Endothelial cell of umbilical vein (primary cell): ENCODE results near the gene C17orf114.

Source experiments
- BruUV-seq: library from RNA; stranded (reverse); fragments of 400-500 nt; replicated peaks from 2 replicates; lab custom pipeline; 2021; lab: Mats Ljungman, UMichigan
- CTCF ChIA-PET: fragments of 300-600, 350-600 bp; sonication (Branson Sonifier 250); formaldehyde crosslinking; loops from one replicate; lab custom pipeline; 2021; ENCODE audit warnings: antibody characterized with exemption, inconsistent platforms; lab: Charles Lee
- POLR2A ChIA-PET: fragments of 300-600, 350-600 bp; sonication (Branson Sonifier 250); formaldehyde crosslinking; loops from one replicate; lab custom pipeline; 2021; ENCODE audit warnings: antibody characterized with exemption, inconsistent platforms; lab: Charles Lee
- DNase-seq: peaks from one replicate; pipeline ENCODE4 v3.0.0-alpha.2; 2011; ENCODE audit warnings: low read depth, low spot score
- FAIRE-seq: peaks from 2 replicates; lab custom pipeline; 2011; peaks lifted over from hg19 to GRCh38; lab: Jason Lieb, UNC
- H2AFZ ChIP-seq: 2 replicates; pipeline ENCODE4 v1.6.0; 2012; ENCODE audit warnings: low read depth, low read length, control low read depth, inconsistent platforms
- H3K27ac ChIP-seq: 2 replicates; pipeline ENCODE4 v1.5.1; 2011; ENCODE audit warnings: low read depth, mild to moderate bottlenecking, control low read depth, low read length, moderate library complexity; ENCODE audit not compliant: insufficient read depth
- H3K27me3 ChIP-seq, 2 experiments: 2 replicates each; pipeline versions ENCODE4 v1.6.0 to v1.6.1; 2011; ENCODE audit warnings: low read length in 2 of 2, mixed read lengths in 1 of 2; ENCODE audit not compliant: control insufficient read depth in 2 of 2, insufficient read depth in 2 of 2
- H3K36me3 ChIP-seq, 2 experiments: 2 replicates in 1 of 2; 3 replicates in 1 of 2; pipeline ENCODE4 v1.5.1; 2011; ENCODE audit warnings: low read length in 2 of 2, mild to moderate bottlenecking in 1 of 2, moderate library complexity in 1 of 2; ENCODE audit not compliant: control insufficient read depth in 2 of 2, insufficient read depth in 2 of 2; ENCODE audit errors: extremely low read depth in 1 of 2
- H3K4me1 ChIP-seq: 3 replicates; pipeline ENCODE4 v1.5.1; 2011; ENCODE audit warnings: mild to moderate bottlenecking, low read length; ENCODE audit not compliant: control insufficient read depth, insufficient read depth; ENCODE audit errors: extremely low read depth
- H3K4me2 ChIP-seq: 2 replicates; pipeline ENCODE4 v1.6.1; 2011; ENCODE audit warnings: low read length, control low read depth, mixed read lengths; ENCODE audit not compliant: insufficient read depth
- H3K4me3 ChIP-seq, 3 experiments: fragments of 200-600 bp in 1 of 3; sonication (generic), shearing (Covaris generic) in 1 of 3; replicated peaks in 1 of 3; 2 replicates each; pipeline ENCODE4 v1.5.1; 2011 to 2016; ENCODE audit warnings: control low read depth in 3 of 3, low read length in 3 of 3, mild to moderate bottlenecking in 2 of 3, inconsistent platforms in 1 of 3, low read depth in 1 of 3, moderate library complexity in 1 of 3; ENCODE audit not compliant: insufficient read depth in 1 of 3
- H3K79me2 ChIP-seq: 2 replicates; pipeline ENCODE4 v1.6.0; 2012; ENCODE audit warnings: low read length, inconsistent platforms; ENCODE audit not compliant: control insufficient read depth, insufficient read depth
- H3K9ac ChIP-seq: replicated peaks from 2 replicates; pipeline ENCODE3; 2011; ENCODE audit warnings: low read length, control low read depth; ENCODE audit not compliant: insufficient read depth; ENCODE audit errors: extremely low read depth
- H3K9me1 ChIP-seq: replicated peaks from 3 replicates; pipeline ENCODE4 v1.6.0; 2011; ENCODE audit warnings: mild to moderate bottlenecking, low read length; ENCODE audit not compliant: control insufficient read depth, insufficient read depth; ENCODE audit errors: extremely low read depth
- H3K9me3 ChIP-seq: replicated peaks from 2 replicates; pipeline ENCODE4 v1.5.1; 2012; ENCODE audit warnings: low read length, inconsistent platforms; ENCODE audit not compliant: control insufficient read depth, insufficient read depth
- H4K20me1 ChIP-seq: replicated peaks from 2 replicates; pipeline ENCODE3; 2011; ENCODE audit warnings: mild to moderate bottlenecking, low read length; ENCODE audit not compliant: control insufficient read depth, insufficient read depth; ENCODE audit errors: extremely low read depth
- EZH2 ChIP-seq: IDR thresholded peaks from 2 replicates; pipeline ENCODE4 v1.6.1; 2012; ENCODE audit warnings: borderline replicate concordance, low read depth, mild to moderate bottlenecking, moderate library complexity, low read length, inconsistent platforms; ENCODE audit not compliant: severe bottlenecking
- FOS ChIP-seq: IDR thresholded peaks from 2 replicates; pipeline ENCODE4 v1.6.1; 2011; ENCODE audit warnings: mild to moderate bottlenecking, low read length, moderate library complexity, borderline replicate concordance; ENCODE audit not compliant: insufficient read depth
- GATA2 ChIP-seq: IDR thresholded peaks from 2 replicates; pipeline ENCODE4 v1.7.0; 2011; ENCODE audit warnings: low read depth, mild to moderate bottlenecking, moderate library complexity, mixed read lengths, low read length; ENCODE audit not compliant: insufficient read length, insufficient read depth
- MYC ChIP-seq: IDR thresholded peaks from one replicate; pipeline ENCODE4 v1.6.1; 2011; ENCODE audit warnings: mild to moderate bottlenecking, low read depth, low read length
- POLR2A ChIP-seq: IDR thresholded peaks from 2 replicates; pipeline ENCODE4 v1.6.1; 2012; ENCODE audit warnings: low read depth, mild to moderate bottlenecking, control low read depth, low read length
- dilution Hi-C: fragments of 300-500 bp; cut with MboI; formaldehyde crosslinking; loops from one replicate; pipeline ENCODE4 v1.15.0; 2019; ENCODE audit warnings: low sequenced_read_pairs; ENCODE audit not compliant: extremely low pct_ligation_motif_present
- intact Hi-C: fragments of 100-400 bp; cut with micrococcal nuclease; formaldehyde crosslinking; loops from one replicate; pipeline ENCODE4 v1.10.0; 2022
- TF ChIP-seq, protein P1 (sequence below): IDR thresholded peaks from 2 replicates; pipeline ENCODE4 v1.6.1; 2011; ENCODE audit not compliant: insufficient read depth, insufficient read length
- TF ChIP-seq, protein P2 (sequence below), 2 donors: IDR thresholded peaks; 1 replicate in 1 of 2; 2 replicates in 1 of 2; pipeline ENCODE4 v1.5.1; 2011; ENCODE audit warnings: low read length in 2 of 2, mild to moderate bottlenecking in 2 of 2, moderate library complexity in 2 of 2, control low read depth in 1 of 2, inconsistent platforms in 1 of 2, low read depth in 1 of 2; ENCODE audit not compliant: insufficient read depth in 1 of 2; ENCODE audit errors: extremely low read depth in 1 of 2

Gene C17orf114

DNA sequence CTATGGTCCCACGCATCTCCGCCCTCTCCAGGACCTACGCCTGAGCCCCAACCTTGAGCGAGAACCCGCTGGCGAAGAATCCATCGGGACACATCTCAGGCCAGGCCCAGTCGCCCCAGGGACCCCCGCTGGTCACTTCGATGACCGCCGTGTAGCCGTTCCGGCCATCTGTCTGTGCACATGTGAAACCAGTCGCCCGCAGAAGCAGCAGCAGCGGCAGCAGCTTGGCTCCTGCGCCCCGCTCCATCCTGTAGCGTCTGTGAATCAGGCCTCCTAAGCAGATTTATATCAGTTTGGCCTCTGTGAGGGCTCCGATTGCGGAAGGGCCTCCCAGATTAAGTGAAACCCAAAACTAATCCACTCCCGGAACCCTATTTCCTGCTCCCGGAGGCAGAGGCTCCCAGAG is 16.0 kb downstream of the C17orf114 start, which contains the start of gene VMO1:
VMO1 (minus strand) TSS at position 259 of the 406 bp plus-strand sequence; CDS start at position 247, 12 bp downstream.
- DNase-seq (no peak), FAIRE-seq (peak; percentile 38)
- Histone ChIP-seq H4K20me1 (no peaks in the 10 kb centered on the region), H3K27me3 (peaks cover 16 to 24% of the 10 kb centered on the region in 2 experiments), H3K79me2 (no peaks in the 10 kb centered on the region), H3K9me3 (no peaks in the 10 kb centered on the region), H3K4me1 (peaks cover 24% of the 10 kb centered on the region), H3K9ac (no peak within 1 kb of the TSS), H3K4me3 (no peak within 1 kb of the TSS), H2AFZ (peak within 1 kb of the TSS; percentile 39), H3K36me3 (no peaks in the 10 kb centered on the region), H3K4me2 (peak within 1 kb of the TSS; percentile 50), H3K9me1 (no peaks in the 10 kb centered on the region), H3K27ac (no peak within 1 kb of the TSS)
- POLR2A ChIA-PET, result no interaction called here
- TF ChIP-seq FOS, result peak; percentile 13
- TF ChIP-seq, protein P1, sequence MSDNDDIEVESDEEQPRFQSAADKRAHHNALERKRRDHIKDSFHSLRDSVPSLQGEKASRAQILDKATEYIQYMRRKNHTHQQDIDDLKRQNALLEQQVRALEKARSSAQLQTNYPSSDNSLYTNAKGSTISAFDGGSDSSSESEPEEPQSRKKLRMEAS, result no peak
- TF ChIP-seq EZH2, result peak; percentile 56
- peak; percentile 88 for TF ChIP-seq GATA2
- BruUV-seq, result no TSS peak
- dilution Hi-C loops, result no loop called here
- CTCF ChIA-PET, result interaction anchor here (0.5 to 5.9 kb wide), 13 partner anchors 9 to 118 kb away, joined by 3 to 65 read pairs (median 4); partner anchors contain the start of genes ARRB2, C17orf107, CHRNE and PLD2
- intact Hi-C loops, result loop anchor here (2.0 to 5.0 kb wide), 2 partner anchors 55 to 116 kb away; partner anchors contain the start of genes CHRNE and MED11

DNA sequence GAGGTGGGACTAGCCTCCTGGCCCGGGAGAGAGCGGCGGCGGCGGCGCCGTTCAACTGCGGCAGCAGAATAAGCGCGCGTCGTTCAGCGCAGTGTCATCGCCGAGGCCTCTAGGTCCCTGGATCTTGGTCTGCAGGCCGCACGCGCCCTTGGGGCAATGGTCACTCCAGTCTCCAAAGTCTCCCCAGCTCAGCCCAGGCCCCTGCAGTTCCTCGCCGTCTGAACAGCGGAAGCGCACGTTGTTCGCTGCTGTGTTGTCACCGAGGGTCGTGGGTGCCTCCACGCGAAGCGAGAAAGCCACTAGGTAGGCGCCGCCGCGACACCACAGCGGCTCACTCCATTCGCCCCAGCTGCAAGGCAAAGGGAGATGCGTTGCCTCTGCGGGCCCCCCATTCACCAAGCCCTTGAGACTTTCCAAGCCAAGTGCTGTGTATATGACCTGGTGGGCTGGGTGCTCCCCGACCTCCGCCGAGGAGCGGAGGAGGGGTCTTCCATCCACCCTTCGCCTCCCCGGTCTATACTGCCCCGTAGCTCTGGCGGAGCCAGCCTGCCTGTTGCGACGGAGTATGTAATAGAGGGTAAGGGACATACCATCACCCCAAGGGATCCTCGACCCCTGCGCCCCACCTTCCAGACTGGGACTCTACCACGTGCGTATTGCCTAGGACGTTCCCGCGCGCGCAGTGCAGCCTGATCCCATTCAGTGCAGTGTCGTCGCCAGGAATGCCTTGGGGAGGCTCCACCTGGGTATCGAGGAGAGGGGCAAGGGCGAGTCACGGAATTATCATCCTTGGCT is 16.6 kb downstream of the C17orf114 start:
- Histone ChIP-seq H3K9me3 (no peaks in the 10 kb centered on the region), H3K27me3 (peaks cover 16 to 24% of the 10 kb centered on the region in 2 experiments), H3K9me1 (no peaks in the 10 kb centered on the region), H4K20me1 (no peaks in the 10 kb centered on the region), H3K4me3 (no peak overlapping the region), H2AFZ (peak overlapping the region; percentile 30), H3K79me2 (no peaks in the 10 kb centered on the region), H3K27ac (no peak overlapping the region), H3K36me3 (no peaks in the 10 kb centered on the region), H3K4me2 (peak overlapping the region; percentile 31), H3K4me1 (peaks cover 24% of the 10 kb centered on the region), H3K9ac (no peak overlapping the region)
- TF ChIP-seq GATA2 (no peak), EZH2 (peak; percentile 88), MYC (no peak), POLR2A (no peak)
- TF ChIP-seq, protein P2, sequence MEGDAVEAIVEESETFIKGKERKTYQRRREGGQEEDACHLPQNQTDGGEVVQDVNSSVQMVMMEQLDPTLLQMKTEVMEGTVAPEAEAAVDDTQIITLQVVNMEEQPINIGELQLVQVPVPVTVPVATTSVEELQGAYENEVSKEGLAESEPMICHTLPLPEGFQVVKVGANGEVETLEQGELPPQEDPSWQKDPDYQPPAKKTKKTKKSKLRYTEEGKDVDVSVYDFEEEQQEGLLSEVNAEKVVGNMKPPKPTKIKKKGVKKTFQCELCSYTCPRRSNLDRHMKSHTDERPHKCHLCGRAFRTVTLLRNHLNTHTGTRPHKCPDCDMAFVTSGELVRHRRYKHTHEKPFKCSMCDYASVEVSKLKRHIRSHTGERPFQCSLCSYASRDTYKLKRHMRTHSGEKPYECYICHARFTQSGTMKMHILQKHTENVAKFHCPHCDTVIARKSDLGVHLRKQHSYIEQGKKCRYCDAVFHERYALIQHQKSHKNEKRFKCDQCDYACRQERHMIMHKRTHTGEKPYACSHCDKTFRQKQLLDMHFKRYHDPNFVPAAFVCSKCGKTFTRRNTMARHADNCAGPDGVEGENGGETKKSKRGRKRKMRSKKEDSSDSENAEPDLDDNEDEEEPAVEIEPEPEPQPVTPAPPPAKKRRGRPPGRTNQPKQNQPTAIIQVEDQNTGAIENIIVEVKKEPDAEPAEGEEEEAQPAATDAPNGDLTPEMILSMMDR (IDR thresholded peaks at IDR 0.05; ENCODE audit: extremely low read depth in 1 of 2, insufficient read depth in 1 of 2, low read depth in 1 of 2, low read length in 2 of 2), result no peak
- TF ChIP-seq, protein P1, result no peak
- BruUV-seq, result no TSS peak
- dilution Hi-C loops, result no loop called here
- POLR2A ChIA-PET, result no interaction called here
- CTCF ChIA-PET, result interaction anchor here (0.5 to 5.9 kb wide), 7 partner anchors 10 to 118 kb away, joined by 4 to 65 read pairs (median 7); partner anchors contain the start of genes ARRB2, CHRNE and PLD2
- intact Hi-C loops, result loop anchor here (1.0 to 5.0 kb wide), 3 partner anchors 55 to 117 kb away; partner anchors contain the start of genes ARRB2, CHRNE and MED11
- no peak for FAIRE-seq
- DNase-seq, result no peak
